GM23338 (cell line): ENCODE measurements around the gene CCL13. TPM values are rescaled to one million over a fixed set of nuclear protein-coding genes. Genes with fewer than 3 reads are reported as not detected.

Source experiments
- ATAC-seq: fragments of 200-7000 bp; cut with Tn5 transposase; 3 replicates; pipeline ENCODE4 v1.9.1; 2020
- DNase-seq: peaks from one replicate; pipeline ENCODE4 v3.0.0-alpha.2; 2015; ENCODE audit warnings: low spot score
- H2AFZ ChIP-seq: fragments of 200-600 bp; sonication (generic); 2 replicates; pipeline ENCODE4 v1.8.0; 2016; ENCODE audit warnings: antibody characterized with exemption, mild to moderate bottlenecking, moderate library complexity
- H3F3A ChIP-seq: fragments of 200-600 bp; sonication (generic); replicated peaks from 2 replicates; pipeline ENCODE4 v1.8.0; 2017; ENCODE audit warnings: antibody characterized with exemption, mixed run types, low read depth
- H3K27ac ChIP-seq: fragments of 200-600 bp; sonication (generic); 2 replicates; pipeline ENCODE4 v1.6.1; 2016; ENCODE audit warnings: low read depth
- H3K27me3 ChIP-seq: fragments of 200-600 bp; sonication (generic); 2 replicates; pipeline ENCODE4 v1.8.0; 2016; ENCODE audit warnings: mild to moderate bottlenecking, mixed run types, moderate library complexity; ENCODE audit not compliant: insufficient read depth
- H3K36me3 ChIP-seq: fragments of 200-600 bp; sonication (generic); 2 replicates; pipeline ENCODE4 v1.8.0; 2016; ENCODE audit warnings: mild to moderate bottlenecking; ENCODE audit not compliant: insufficient read depth
- H3K4me1 ChIP-seq: fragments of 200-600 bp; sonication (generic); 2 replicates; pipeline ENCODE4 v1.8.0; 2016; ENCODE audit warnings: mild to moderate bottlenecking, moderate library complexity; ENCODE audit not compliant: insufficient read depth
- H3K4me2 ChIP-seq: fragments of 200-600 bp; sonication (generic); 2 replicates; pipeline ENCODE4 v1.7.1; 2017; ENCODE audit warnings: mixed run types
- H3K4me3 ChIP-seq: fragments of 200-600 bp; sonication (generic); 2 replicates; pipeline ENCODE4 v1.6.1; 2016; ENCODE audit warnings: mixed run types
- H3K79me2 ChIP-seq: fragments of 200-600 bp; sonication (generic); replicated peaks from 2 replicates; pipeline ENCODE4 v1.8.0; 2017; ENCODE audit warnings: mild to moderate bottlenecking; ENCODE audit not compliant: insufficient read depth
- H3K9me2 ChIP-seq: fragments of 200-600 bp; sonication (generic); 2 replicates; pipeline ENCODE4 v1.8.0; 2017; ENCODE audit not compliant: insufficient read depth
- H4K20me1 ChIP-seq: fragments of 200-600 bp; sonication (generic); replicated peaks from 2 replicates; pipeline ENCODE4 v1.8.0; 2017; ENCODE audit warnings: mild to moderate bottlenecking; ENCODE audit not compliant: insufficient read depth
- H3K27ac Mint-ChIP-seq: 2 replicates; pipeline ENCODE4 v1.8.0; 2020; ENCODE audit warnings: inconsistent platforms, mild to moderate bottlenecking, moderate library complexity, mixed read lengths
- H3K27me3 Mint-ChIP-seq: 3 replicates; pipeline ENCODE4 v1.8.0; 2022; ENCODE audit warnings: low read depth, mild to moderate bottlenecking, moderate library complexity, mixed read lengths, inconsistent platforms; ENCODE audit not compliant: insufficient read depth, poor library complexity
- H3K36me3 Mint-ChIP-seq: 3 replicates; pipeline ENCODE4 v1.8.0; 2021; ENCODE audit warnings: low read depth, mild to moderate bottlenecking, inconsistent platforms, moderate library complexity, mixed read lengths
- H3K4me1 Mint-ChIP-seq: 3 replicates; pipeline ENCODE4 v1.8.0; 2020; ENCODE audit warnings: mild to moderate bottlenecking, inconsistent platforms, mixed read lengths
- H3K4me3 Mint-ChIP-seq: 3 replicates; pipeline ENCODE4 v1.8.0; 2021; ENCODE audit warnings: moderate library complexity, mild to moderate bottlenecking, inconsistent platforms, mixed read lengths
- H3K9me3 Mint-ChIP-seq: 3 replicates; pipeline ENCODE4 v1.8.0; 2020; ENCODE audit warnings: moderate library complexity, mild to moderate bottlenecking, inconsistent platforms, mixed read lengths
- JUNB ChIP-seq: IDR thresholded peaks from one replicate; pipeline ENCODE4 v1.6.1; 2016; ENCODE audit warnings: antibody characterized with exemption; ENCODE audit not compliant: unreplicated experiment
- NANOG ChIP-seq: IDR thresholded peaks from 2 replicates; pipeline ENCODE4 v1.6.1; 2016; ENCODE audit warnings: antibody characterized with exemption, borderline replicate concordance
- POLR2AphosphoS5 ChIP-seq: IDR thresholded peaks from 2 replicates; pipeline ENCODE4 v1.6.1; 2016; ENCODE audit warnings: antibody characterized with exemption, low read depth
- ZNF114 ChIP-seq: fragments of 250-450 bp; sonication (Bioruptor Pico); IDR thresholded peaks from 2 replicates; pipeline ENCODE4 v1.5.0; 2020; ENCODE audit warnings: mild to moderate bottlenecking, moderate library complexity
- polyA plus RNA-seq: library from polyadenylated mRNA; unstranded; fragments of >200 nt; fragmentation: Nextera tagmentation; extraction: Ambion mirVana; gene quantifications from 2 replicates; pipeline ENCODE4 v1.2.1, GENCODE V29; 2016
- total RNA-seq: library from RNA; depleted of rRNA; stranded (reverse); fragments of >200 nt; shearing (Covaris generic); gene quantifications from 2 replicates; pipeline ENCODE4 v1.2.3, GENCODE V29; 2014
- TF ChIP-seq, protein P1 (sequence below): fragments of 250-450 bp; sonication (Bioruptor Pico); IDR thresholded peaks from 2 replicates; pipeline ENCODE4 v1.5.0; 2020; ENCODE audit warnings: mild to moderate bottlenecking, moderate library complexity
- TF ChIP-seq, protein P2 (sequence below), 2 experiments: fragments of 200-600 bp in 1 of 2; sonication (generic) in 1 of 2; conservative IDR thresholded peaks; 2 replicates each; pipeline versions ENCODE4 v1.5.1 to v1.6.1; 2016 to 2017; ENCODE audit warnings: antibody characterized with exemption in 2 of 2, low read depth in 2 of 2, mild to moderate bottlenecking in 2 of 2, moderate library complexity in 1 of 2

The CCL13 gene
- total and polyA plus RNA-seq, 2 experiments from 2014 or later: not detected

- TF ChIP-seq, protein P1, sequence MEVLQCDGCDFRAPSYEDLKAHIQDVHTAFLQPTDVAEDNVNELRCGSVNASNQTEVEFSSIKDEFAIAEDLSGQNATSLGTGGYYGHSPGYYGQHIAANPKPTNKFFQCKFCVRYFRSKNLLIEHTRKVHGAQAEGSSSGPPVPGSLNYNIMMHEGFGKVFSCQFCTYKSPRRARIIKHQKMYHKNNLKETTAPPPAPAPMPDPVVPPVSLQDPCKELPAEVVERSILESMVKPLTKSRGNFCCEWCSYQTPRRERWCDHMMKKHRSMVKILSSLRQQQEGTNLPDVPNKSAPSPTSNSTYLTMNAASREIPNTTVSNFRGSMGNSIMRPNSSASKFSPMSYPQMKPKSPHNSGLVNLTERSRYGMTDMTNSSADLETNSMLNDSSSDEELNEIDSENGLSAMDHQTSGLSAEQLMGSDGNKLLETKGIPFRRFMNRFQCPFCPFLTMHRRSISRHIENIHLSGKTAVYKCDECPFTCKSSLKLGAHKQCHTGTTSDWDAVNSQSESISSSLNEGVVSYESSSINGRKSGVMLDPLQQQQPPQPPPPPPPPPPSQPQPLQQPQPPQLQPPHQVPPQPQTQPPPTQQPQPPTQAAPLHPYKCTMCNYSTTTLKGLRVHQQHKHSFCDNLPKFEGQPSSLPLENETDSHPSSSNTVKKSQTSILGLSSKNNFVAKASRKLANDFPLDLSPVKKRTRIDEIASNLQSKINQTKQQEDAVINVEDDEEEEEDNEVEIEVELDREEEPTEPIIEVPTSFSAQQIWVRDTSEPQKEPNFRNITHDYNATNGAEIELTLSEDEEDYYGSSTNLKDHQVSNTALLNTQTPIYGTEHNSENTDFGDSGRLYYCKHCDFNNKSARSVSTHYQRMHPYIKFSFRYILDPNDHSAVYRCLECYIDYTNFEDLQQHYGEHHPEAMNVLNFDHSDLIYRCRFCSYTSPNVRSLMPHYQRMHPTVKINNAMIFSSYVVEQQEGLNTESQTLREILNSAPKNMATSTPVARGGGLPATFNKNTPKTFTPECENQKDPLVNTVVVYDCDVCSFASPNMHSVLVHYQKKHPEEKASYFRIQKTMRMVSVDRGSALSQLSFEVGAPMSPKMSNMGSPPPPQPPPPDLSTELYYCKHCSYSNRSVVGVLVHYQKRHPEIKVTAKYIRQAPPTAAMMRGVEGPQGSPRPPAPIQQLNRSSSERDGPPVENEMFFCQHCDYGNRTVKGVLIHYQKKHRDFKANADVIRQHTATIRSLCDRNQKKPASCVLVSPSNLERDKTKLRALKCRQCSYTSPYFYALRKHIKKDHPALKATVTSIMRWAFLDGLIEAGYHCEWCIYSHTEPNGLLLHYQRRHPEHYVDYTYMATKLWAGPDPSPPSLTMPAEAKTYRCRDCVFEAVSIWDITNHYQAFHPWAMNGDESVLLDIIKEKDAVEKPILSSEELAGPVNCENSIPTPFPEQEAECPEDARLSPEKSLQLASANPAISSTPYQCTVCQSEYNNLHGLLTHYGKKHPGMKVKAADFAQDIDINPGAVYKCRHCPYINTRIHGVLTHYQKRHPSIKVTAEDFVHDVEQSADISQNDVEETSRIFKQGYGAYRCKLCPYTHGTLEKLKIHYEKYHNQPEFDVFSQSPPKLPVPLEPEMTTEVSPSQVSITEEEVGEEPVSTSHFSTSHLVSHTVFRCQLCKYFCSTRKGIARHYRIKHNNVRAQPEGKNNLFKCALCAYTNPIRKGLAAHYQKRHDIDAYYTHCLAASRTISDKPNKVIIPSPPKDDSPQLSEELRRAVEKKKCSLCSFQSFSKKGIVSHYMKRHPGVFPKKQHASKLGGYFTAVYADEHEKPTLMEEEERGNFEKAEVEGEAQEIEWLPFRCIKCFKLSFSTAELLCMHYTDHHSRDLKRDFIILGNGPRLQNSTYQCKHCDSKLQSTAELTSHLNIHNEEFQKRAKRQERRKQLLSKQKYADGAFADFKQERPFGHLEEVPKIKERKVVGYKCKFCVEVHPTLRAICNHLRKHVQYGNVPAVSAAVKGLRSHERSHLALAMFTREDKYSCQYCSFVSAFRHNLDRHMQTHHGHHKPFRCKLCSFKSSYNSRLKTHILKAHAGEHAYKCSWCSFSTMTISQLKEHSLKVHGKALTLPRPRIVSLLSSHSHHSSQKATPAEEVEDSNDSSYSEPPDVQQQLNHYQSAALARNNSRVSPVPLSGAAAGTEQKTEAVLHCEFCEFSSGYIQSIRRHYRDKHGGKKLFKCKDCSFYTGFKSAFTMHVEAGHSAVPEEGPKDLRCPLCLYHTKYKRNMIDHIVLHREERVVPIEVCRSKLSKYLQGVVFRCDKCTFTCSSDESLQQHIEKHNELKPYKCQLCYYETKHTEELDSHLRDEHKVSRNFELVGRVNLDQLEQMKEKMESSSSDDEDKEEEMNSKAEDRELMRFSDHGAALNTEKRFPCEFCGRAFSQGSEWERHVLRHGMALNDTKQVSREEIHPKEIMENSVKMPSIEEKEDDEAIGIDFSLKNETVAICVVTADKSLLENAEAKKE (CRISPR knock-in tag): no peak
Observed at GRCh38 chr17:34366010-34366409, 9.7 kb downstream of the CCL13 start (continued).

DNA sequence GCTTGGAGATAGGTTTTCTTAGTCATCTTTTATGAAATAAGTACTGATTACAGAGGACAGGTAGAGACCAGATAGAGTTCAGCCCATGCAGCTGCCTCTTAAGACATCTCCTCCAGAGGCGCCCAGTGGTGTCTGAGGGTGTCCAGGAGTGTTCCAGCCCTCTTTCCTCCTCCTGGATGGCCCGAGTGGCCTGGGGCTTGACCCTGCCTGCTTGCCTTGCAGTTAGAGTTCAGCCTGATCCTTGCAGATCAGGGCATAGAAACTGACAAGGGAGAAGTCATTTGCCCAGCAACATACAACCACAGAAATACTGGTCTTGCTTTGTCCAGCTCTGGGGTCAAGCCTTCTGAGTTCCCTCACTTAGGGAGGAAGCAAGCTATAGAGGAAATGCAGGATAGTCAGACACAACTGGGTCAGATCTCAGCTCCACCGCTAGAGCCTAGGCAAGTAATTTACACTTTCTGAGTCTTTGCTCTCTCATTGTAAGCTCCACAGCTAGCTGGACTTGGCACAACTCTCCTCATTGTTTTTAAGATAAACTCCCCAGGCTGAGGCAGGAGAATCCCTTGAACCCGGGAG lies 10.3 kb downstream of the CCL13 start:
- no peaks in the 10 kb centered on the region for H3F3A ChIP-seq
- H3K27me3 Mint-ChIP-seq: peaks cover 10% of the 10 kb centered on the region
- no peak overlapping the region for H3K27ac ChIP-seq
- no peaks in the 10 kb centered on the region for H3K4me1 ChIP-seq
- no peak overlapping the region for H2AFZ ChIP-seq
- no peak overlapping the region for H3K4me3 Mint-ChIP-seq
- no peaks in the 10 kb centered on the region for H3K36me3 ChIP-seq
- H3K27ac Mint-ChIP-seq: no peak overlapping the region
- H3K79me2 ChIP-seq: no peaks in the 10 kb centered on the region
- no peaks in the 10 kb centered on the region for H3K9me3 Mint-ChIP-seq
- no peaks in the 10 kb centered on the region for H4K20me1 ChIP-seq
- ATAC-seq: no peak
- DNase-seq: no peak
- H3K9me2 ChIP-seq: 0 out of 2 replicates have a peak, but pooled peaks cover 6% of the 10 kb centered on the region
- H3K36me3 Mint-ChIP-seq: no peaks in the 10 kb centered on the region
- no peaks in the 10 kb centered on the region for H3K27me3 ChIP-seq
- H3K4me1 Mint-ChIP-seq: peaks cover 9% of the 10 kb centered on the region; the same call in 2 of the 3 replicates
- H3K4me2 ChIP-seq: no peak overlapping the region
- H3K4me3 ChIP-seq: no peak overlapping the region
- TF ChIP-seq, protein P2, sequence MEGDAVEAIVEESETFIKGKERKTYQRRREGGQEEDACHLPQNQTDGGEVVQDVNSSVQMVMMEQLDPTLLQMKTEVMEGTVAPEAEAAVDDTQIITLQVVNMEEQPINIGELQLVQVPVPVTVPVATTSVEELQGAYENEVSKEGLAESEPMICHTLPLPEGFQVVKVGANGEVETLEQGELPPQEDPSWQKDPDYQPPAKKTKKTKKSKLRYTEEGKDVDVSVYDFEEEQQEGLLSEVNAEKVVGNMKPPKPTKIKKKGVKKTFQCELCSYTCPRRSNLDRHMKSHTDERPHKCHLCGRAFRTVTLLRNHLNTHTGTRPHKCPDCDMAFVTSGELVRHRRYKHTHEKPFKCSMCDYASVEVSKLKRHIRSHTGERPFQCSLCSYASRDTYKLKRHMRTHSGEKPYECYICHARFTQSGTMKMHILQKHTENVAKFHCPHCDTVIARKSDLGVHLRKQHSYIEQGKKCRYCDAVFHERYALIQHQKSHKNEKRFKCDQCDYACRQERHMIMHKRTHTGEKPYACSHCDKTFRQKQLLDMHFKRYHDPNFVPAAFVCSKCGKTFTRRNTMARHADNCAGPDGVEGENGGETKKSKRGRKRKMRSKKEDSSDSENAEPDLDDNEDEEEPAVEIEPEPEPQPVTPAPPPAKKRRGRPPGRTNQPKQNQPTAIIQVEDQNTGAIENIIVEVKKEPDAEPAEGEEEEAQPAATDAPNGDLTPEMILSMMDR (conservative IDR thresholded peaks at IDR 0.05; ENCODE audit: low read depth in 2 of 2): no peak
- TF ChIP-seq, protein P1 (CRISPR knock-in tag): no peak
- TF ChIP-seq ZNF114 (CRISPR knock-in tag) (no peak), POLR2AphosphoS5 (no peak), JUNB (no peak), NANOG (no peak)
